Kidney (tissue), 14 donors: ENCODE results near the gene CLEC5A. TPM values are rescaled to one million over a fixed set of nuclear protein-coding genes. Genes with fewer than 3 reads are reported as not detected.
A peak's percentile ranks its signal among the peaks of the same experiment; 100 is the strongest.
"Not testable (repeated sequence)": the region's sequence is repeated elsewhere in the genome, so short reads cannot be mapped to it uniquely, and the experiment has no call there.

Source experiments
- DNase-seq, 5 donors: peaks; one replicate each; pipeline ENCODE4 v3.0.0-alpha.2; 2013 to 2020
- FAIRE-seq: peaks from 2 replicates; lab custom pipeline; 2012; peaks lifted over from hg19 to GRCh38; lab: Jason Lieb, UNC
- H3K27ac ChIP-seq, 2 donors: one replicate each; pipeline ENCODE4 v1.7.0; 2013; ENCODE audit warnings: low read depth in 2 of 2, low read length in 2 of 2, inconsistent platforms in 1 of 2
- H3K27me3 ChIP-seq: one replicate; pipeline ENCODE4 v1.7.1; 2013; ENCODE audit warnings: low read length, inconsistent platforms; ENCODE audit not compliant: control insufficient read depth, insufficient read depth
- H3K36me3 ChIP-seq, 3 donors: one replicate each; pipeline versions ENCODE4 v1.7.0 to v1.7.1; 2013; ENCODE audit warnings: low read length in 3 of 3, control low read depth in 1 of 3, inconsistent platforms in 1 of 3; ENCODE audit not compliant: insufficient read depth in 3 of 3, control insufficient read depth in 2 of 3
- H3K4me1 ChIP-seq, 3 donors: one replicate each; pipeline versions ENCODE4 v1.7.0 to v1.7.1; 2013; ENCODE audit warnings: low read length in 3 of 3, inconsistent platforms in 1 of 3, low read depth in 1 of 3; ENCODE audit not compliant: control insufficient read depth in 2 of 3, insufficient read depth in 2 of 3
- H3K4me3 ChIP-seq, 3 donors: one replicate each; pipeline versions ENCODE4 v1.7.0 to v1.8.1; 2013; ENCODE audit warnings: low read length in 3 of 3, control low read depth in 1 of 3, inconsistent platforms in 1 of 3
- H3K9ac ChIP-seq, 3 donors: one replicate each; pipeline versions ENCODE4 v1.7.0 to v1.7.1; 2013; ENCODE audit warnings: low read length in 3 of 3, control low read depth in 1 of 3, inconsistent platforms in 1 of 3
- H3K9me3 ChIP-seq, 3 donors: one replicate each; pipeline versions ENCODE4 v1.7.0 to v1.7.1; 2013; ENCODE audit warnings: low read length in 3 of 3, control low read depth in 1 of 3, inconsistent platforms in 1 of 3; ENCODE audit not compliant: control insufficient read depth in 2 of 3, insufficient read depth in 1 of 3
- intact Hi-C: fragments of 100-400 bp; cut with DNase I; formaldehyde crosslinking; loops from one replicate; pipeline ENCODE4 v1.11.1; 2022
- polyA plus RNA-seq: library from polyadenylated mRNA; stranded (reverse); fragments of 350-450 nt; fragmentation: Illumina TruSeq; extraction: RNeasy Lipid Tissue Mini Kit (QIAGEN cat#74804); gene quantifications from one replicate; pipeline ENCODE4 v1.2.3, GENCODE V29; 2014; ENCODE audit warnings: low read depth, low replicate concordance; ENCODE audit not compliant: insufficient read depth
- total RNA-seq: library from RNA; stranded (reverse); fragmentation: NEBNext Ultra II Directional; extraction: Animal tissue kit (Norgen Biotek cat#: 25700); gene quantifications from one replicate; pipeline ENCODE4 v1.2.1, GENCODE V29; 2021
- TF ChIP-seq, protein P1 (sequence below): IDR thresholded peaks from 3 replicates; pipeline ENCODE4 v1.5.1; 2012; ENCODE audit warnings: mild to moderate bottlenecking, moderate library complexity, borderline replicate concordance; ENCODE audit not compliant: insufficient read depth; ENCODE audit errors: extremely low read depth
- donor health status: control.
- donor health status: control.
- donor health status: control.
- donor health status: control.
- donor health status: control.
- donor health status: DM: yes; HTN: yes; CAD: no.
- donor health status: Normal renal cell carcinoma (clear cell type).

The CLEC5A gene
- total and polyA plus RNA-seq, 2 donors from 2014 or later: 2.9 TPM; not detected in 1

DNA sequence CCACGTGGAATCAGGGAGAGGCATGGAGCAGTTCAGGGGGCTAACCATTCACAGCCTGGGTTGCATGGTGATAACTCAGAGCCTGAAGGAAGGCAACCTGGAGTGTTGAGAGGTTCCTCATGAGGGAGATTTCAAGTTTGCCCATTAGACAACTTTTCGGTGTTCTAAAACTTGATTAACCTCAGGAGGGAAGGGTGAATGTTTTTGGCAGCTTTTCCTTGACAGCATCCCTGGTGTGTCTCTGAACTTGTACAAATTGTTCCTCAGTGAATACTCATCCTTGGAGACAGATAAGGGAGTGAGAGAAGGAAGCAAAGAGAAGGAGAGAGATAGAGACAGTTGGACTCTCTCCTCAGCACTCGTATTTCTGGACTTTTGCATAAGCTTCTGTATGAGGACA is 30.7 kb downstream of the CLEC5A start, which contains the start of gene OR9A4:
OR9A4 (plus strand) TSS at position 301 of the 400 bp plus-strand sequence. CDS start 2,477 bp downstream, outside the sequence.
- DNase-seq (no peak), FAIRE-seq (no peak)
- H3K36me3 ChIP-seq: no peaks in the 10 kb centered on the region
- H3K4me3 ChIP-seq: no peak within 1 kb of the TSS
- H3K4me1 ChIP-seq: no peaks in the 10 kb centered on the region
- H3K9ac ChIP-seq: no peak within 1 kb of the TSS
- intact Hi-C loops: no loop called here
- TF ChIP-seq, protein P1, sequence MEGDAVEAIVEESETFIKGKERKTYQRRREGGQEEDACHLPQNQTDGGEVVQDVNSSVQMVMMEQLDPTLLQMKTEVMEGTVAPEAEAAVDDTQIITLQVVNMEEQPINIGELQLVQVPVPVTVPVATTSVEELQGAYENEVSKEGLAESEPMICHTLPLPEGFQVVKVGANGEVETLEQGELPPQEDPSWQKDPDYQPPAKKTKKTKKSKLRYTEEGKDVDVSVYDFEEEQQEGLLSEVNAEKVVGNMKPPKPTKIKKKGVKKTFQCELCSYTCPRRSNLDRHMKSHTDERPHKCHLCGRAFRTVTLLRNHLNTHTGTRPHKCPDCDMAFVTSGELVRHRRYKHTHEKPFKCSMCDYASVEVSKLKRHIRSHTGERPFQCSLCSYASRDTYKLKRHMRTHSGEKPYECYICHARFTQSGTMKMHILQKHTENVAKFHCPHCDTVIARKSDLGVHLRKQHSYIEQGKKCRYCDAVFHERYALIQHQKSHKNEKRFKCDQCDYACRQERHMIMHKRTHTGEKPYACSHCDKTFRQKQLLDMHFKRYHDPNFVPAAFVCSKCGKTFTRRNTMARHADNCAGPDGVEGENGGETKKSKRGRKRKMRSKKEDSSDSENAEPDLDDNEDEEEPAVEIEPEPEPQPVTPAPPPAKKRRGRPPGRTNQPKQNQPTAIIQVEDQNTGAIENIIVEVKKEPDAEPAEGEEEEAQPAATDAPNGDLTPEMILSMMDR: no peak
- H3K27ac ChIP-seq: no peak within 1 kb of the TSS
- no peaks in the 10 kb centered on the region for H3K9me3 ChIP-seq
- H3K27me3 ChIP-seq: no peaks in the 10 kb centered on the region

DNA sequence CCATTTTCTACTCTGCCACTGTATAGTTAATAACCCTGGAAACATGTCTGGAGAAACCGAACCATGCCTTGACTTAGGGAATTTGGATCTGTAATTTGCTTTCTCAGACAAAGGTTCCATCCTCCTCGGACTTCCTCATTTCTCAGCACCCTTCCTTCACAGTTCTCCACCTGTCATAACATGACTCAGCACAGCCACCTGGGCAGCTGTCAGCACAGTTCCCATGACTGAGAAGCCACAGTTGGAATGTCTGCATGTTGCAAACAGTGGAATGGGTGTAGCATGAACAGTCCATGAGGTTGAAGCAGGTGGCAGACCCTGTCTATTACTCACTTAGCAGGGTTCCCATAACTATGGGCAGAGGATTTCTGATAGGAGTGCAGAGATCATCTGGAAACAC is 31.2 kb downstream of the CLEC5A start:
- Histone ChIP-seq H3K4me1 (no peaks in the 10 kb centered on the region), H3K4me3 (no peak overlapping the region), H3K9me3 (no peaks in the 10 kb centered on the region), H3K9ac (no peak overlapping the region), H3K27me3 (no peaks in the 10 kb centered on the region), H3K36me3 (no peaks in the 10 kb centered on the region), H3K27ac (no peak overlapping the region)
- DNase-seq (peak in 2 of 5 donors; percentile 0 to 7), FAIRE-seq (no peak)
- TF ChIP-seq, protein P1: no peak
- intact Hi-C loops: no loop called here

DNA sequence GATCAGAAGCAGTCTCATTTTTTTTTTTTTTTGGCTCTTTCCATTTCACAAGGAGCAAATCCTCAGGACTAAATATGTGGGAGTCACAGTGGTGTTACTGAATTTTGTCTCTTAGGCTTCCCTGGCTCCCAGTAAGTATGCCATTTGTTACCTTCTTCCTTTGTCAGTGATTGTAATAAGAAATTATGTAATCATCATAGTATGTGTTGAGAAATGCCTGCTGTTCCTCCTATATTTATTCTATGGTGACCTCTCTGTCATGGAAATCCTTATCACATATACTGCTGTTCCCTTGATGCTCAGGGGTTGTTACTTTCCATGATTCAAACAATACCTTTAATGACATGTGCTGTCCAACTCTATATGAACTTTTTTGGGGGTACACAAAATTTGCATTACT is 35.4 kb downstream of the CLEC5A start:
- no peaks in the 10 kb centered on the region for H3K4me1 ChIP-seq
- no peak for DNase-seq
- H3K27me3 ChIP-seq: no peaks in the 10 kb centered on the region
- TF ChIP-seq, protein P1: no peak
- H3K27ac ChIP-seq: no peak overlapping the region
- no peak overlapping the region for H3K4me3 ChIP-seq
- no peaks in the 10 kb centered on the region for H3K9me3 ChIP-seq
- no peaks in the 10 kb centered on the region for H3K36me3 ChIP-seq
- intact Hi-C loops: no loop called here
- no peak for FAIRE-seq
- no peak overlapping the region for H3K9ac ChIP-seq

DNA sequence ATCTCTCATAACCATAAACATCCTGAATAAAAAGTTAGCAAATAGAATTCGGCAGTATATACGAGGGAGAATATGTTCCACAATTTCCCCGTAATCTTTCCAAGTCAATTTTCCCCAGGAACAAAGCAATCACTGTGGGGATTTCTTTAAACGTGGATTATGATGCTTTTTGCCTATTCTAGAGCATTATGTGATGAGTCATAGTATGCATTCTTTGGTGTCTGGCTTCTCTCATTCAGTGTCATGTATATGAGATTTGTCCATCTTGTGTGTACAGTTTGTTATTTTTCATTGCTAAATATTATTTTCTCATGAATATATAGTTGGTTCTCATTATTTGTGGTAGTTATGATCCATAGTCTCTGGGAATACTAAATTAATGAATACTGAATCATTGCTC is 40.5 kb downstream of the CLEC5A start:
- Histone ChIP-seq H3K36me3 (no peaks in the 10 kb centered on the region), H3K9ac (no peak overlapping the region), H3K9me3 (no peaks in the 10 kb centered on the region), H3K27me3 (no peaks in the 10 kb centered on the region), H3K4me3 (no peak overlapping the region), H3K27ac (no peak overlapping the region), H3K4me1 (no peaks in the 10 kb centered on the region)
- DNase-seq (no peak), FAIRE-seq (no peak)
- TF ChIP-seq, protein P1: no peak
- intact Hi-C loops: no loop called here

DNA sequence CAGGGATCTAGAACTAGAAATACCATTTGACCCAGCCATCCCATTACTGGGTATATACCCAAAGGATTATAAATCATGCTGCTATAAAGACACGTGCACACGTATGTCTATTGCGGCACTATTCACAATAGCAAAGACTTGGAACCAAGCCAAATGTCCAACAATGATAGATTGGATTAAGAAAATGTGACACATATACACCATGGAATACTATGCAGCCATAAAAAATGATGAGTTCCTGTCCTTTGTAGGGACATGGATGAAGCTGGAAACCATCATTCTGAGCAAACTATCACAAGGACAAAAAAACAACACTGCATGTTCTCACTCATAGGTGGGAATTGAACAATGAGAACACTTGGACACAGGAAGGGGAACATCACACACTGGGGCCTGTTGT is 47.4 kb downstream of the CLEC5A start:
- H3K27ac ChIP-seq, H3K4me3 ChIP-seq, H3K4me1 ChIP-seq, DNase-seq, FAIRE-seq, intact Hi-C loops, H3K9ac ChIP-seq, H3K9me3 ChIP-seq, H3K36me3 ChIP-seq, H3K27me3 ChIP-seq: not testable (repeated sequence)
